ENCODE results near the gene ID3.

- TF ChIP-seq EZH2phosphoT487 (IDR thresholded peaks at IDR 0.05; ENCODE audit: insufficient read depth, low read depth) (no peak), EZH2 (IDR thresholded peaks at IDR 0.05; ENCODE audit: insufficient read depth, poor library complexity, severe bottlenecking) (no peak)
These were observed 32.8 kb downstream of the ID3 start for GRCh38 chr1:23526329-23527041.
